Measurements from ENCODE around the gene GLO1.

GRCh38 chr6:38646166-38646878 is 56.6 kb downstream of the GLO1 start:
- TF ChIP-seq CTCF (IDR thresholded peaks at IDR 0.05) (no peak), POLR2A (IDR thresholded peaks at IDR 0.05) (no peak)
